Activated CD8-positive, alpha-beta T cell treated with anti-CD3 and anti-CD28 coated beads for 36 hours (primary cell): ENCODE results near the gene TICAM1. TPM values are rescaled to one million over a fixed set of nuclear protein-coding genes. Genes with fewer than 3 reads are reported as not detected.

Experiments used
- ATAC-seq: fragments of 200-7000 bp; cut with Tn5 transposase; one replicate; pipeline ENCODE4 v1.10.0; 2021; ENCODE audit warnings: mild to moderate bottlenecking, moderate library complexity
- CTCF ChIA-PET: fragments of 350-600 bp; sonication (Branson Sonifier 250); formaldehyde crosslinking; loops from one replicate; lab custom pipeline; 2021; ENCODE audit warnings: antibody characterized with exemption; lab: Charles Lee
- POLR2A ChIA-PET: fragments of 350-600 bp; sonication (Branson Sonifier 250); formaldehyde crosslinking; loops from one replicate; lab custom pipeline; 2021; ENCODE audit warnings: antibody characterized with exemption; lab: Charles Lee
- DNase-seq: peaks from one replicate; pipeline ENCODE4 v3.0.0-alpha.2; 2020
- H3K27ac Mint-ChIP-seq: one replicate; pipeline ENCODE4 v1.8.0; 2021; ENCODE audit warnings: mild to moderate bottlenecking, mixed read lengths
- H3K27me3 Mint-ChIP-seq: one replicate; pipeline ENCODE4 v1.8.0; 2021; ENCODE audit warnings: mixed read lengths
- H3K36me3 Mint-ChIP-seq: one replicate; pipeline ENCODE4 v1.8.0; 2021; ENCODE audit warnings: low read depth, mixed read lengths
- H3K4me1 Mint-ChIP-seq: one replicate; pipeline ENCODE4 v1.8.0; 2021; ENCODE audit warnings: low read depth, mixed read lengths
- H3K4me3 Mint-ChIP-seq: one replicate; pipeline ENCODE4 v1.8.0; 2021; ENCODE audit warnings: mild to moderate bottlenecking, moderate library complexity, mixed read lengths
- H3K9me3 Mint-ChIP-seq: one replicate; pipeline ENCODE4 v1.8.0; 2021; ENCODE audit warnings: mixed read lengths
- intact Hi-C: fragments of 100-400 bp; cut with micrococcal nuclease; formaldehyde crosslinking; loops from one replicate; pipeline ENCODE4 v1.10.0; 2022
- total RNA-seq, 2 experiments: library from RNA; stranded (reverse); gene quantifications; one replicate each; pipeline ENCODE4 v1.2.3, GENCODE V29; 2021
- TF ChIP-seq, protein P1 (sequence below): fragments of 200-600 bp; IDR thresholded peaks from one replicate; pipeline ENCODE4 v1.8.0; 2022; ENCODE audit warnings: antibody characterized with exemption, mild to moderate bottlenecking

TICAM1 gene
- total RNA-seq, result 10 to 100 TPM; 17.4 to 17.5 TPM

DNA sequence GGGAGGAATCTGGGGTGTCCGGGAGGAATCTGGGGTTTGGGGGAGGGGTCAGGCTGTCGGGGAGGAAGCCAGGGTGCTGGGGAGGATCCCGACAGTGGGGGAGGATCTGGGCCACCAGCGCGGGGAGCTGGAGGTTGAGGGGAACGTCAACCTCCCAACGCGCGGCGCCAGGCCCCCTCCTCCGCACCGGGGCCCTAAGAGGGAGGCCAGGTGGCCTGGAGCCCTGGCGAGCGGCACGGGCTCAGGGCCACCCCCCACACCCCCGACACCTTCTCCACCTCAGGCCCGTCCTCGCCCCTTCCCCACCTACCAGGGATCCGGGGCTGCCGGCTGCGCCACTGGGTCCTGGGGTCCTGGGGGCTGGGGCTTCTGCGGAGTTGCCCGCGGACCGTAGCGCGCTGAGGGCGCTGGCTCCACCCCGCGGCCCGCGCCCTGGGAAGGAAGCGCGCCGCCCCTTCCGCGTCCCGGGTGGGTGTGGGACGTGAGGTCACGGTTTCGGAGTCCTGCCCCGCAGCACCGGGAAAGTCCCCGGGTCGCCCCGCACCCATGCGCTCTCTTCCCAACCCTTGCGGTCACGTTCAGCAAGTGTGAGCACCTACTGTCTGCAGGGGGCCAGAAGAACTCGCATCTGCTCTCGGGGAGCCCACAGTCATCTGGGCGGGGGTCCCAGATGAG is at the start of gene TICAM1:
Gene TICAM1, minus strand, starts transcription at position 409 of the 675 bp plus-strand sequence. CDS start 13,335 bp downstream, outside the sequence.
- peak within 1 kb of the TSS; percentile 92 for H3K27ac Mint-ChIP-seq
- TF ChIP-seq, protein P1, sequence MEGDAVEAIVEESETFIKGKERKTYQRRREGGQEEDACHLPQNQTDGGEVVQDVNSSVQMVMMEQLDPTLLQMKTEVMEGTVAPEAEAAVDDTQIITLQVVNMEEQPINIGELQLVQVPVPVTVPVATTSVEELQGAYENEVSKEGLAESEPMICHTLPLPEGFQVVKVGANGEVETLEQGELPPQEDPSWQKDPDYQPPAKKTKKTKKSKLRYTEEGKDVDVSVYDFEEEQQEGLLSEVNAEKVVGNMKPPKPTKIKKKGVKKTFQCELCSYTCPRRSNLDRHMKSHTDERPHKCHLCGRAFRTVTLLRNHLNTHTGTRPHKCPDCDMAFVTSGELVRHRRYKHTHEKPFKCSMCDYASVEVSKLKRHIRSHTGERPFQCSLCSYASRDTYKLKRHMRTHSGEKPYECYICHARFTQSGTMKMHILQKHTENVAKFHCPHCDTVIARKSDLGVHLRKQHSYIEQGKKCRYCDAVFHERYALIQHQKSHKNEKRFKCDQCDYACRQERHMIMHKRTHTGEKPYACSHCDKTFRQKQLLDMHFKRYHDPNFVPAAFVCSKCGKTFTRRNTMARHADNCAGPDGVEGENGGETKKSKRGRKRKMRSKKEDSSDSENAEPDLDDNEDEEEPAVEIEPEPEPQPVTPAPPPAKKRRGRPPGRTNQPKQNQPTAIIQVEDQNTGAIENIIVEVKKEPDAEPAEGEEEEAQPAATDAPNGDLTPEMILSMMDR, result no peak
- H3K9me3 Mint-ChIP-seq, result no peaks in the 10 kb centered on the region
- peaks cover 20% of the 10 kb centered on the region for H3K4me1 Mint-ChIP-seq
- intact Hi-C loops, result no loop called here
- DNase-seq, result peak; percentile 77
- no peaks in the 10 kb centered on the region for H3K27me3 Mint-ChIP-seq
- peak within 1 kb of the TSS; percentile 88 for H3K4me3 Mint-ChIP-seq
- ATAC-seq, result peak; percentile 84
- CTCF ChIA-PET, result interaction anchor here (1.0 to 2.8 kb wide), 9 partner anchors 9 to 200 kb away, joined by 3 to 27 read pairs (median 5); no protein-coding TSS in a partner anchor
- H3K36me3 Mint-ChIP-seq, result peaks cover 12% of the 10 kb centered on the region
- POLR2A ChIA-PET, result interaction anchor here (0.9 to 2.0 kb wide), 6 partner anchors 9 to 20 kb away, joined by 3 to 8 read pairs (median 4); no protein-coding TSS in a partner anchor

DNA sequence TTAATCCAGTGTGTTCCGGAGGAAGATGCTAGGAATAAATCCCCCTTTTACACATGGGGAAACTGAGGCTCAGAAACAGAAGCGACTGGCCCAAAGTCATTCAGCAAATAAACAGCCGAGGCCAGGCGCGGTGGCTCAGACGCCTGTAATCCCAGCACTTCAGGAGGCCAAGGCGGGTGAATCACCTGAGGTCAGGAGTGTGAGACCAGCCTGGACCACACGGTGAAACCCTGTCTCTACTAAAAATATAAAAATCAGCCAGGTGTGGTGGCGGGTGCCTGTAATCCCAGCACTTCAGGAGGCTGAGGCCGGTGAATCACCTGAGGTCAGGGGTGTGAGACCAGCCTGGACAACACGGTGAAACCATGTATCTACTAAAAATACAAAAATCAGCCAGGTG is 47.5 kb upstream of the TICAM1 start:
- ChIA-PET POLR2A (interaction anchor here (0.6 to 1.8 kb wide), 5 partner anchors 12 to 889 kb away, joined by 3 to 7 read pairs (median 3); partner anchors contain the start of gene PLIN3), CTCF (interaction anchor here (1.4 kb wide), 1 partner anchor 151 kb away, joined by 3 read pairs; no protein-coding TSS in a partner anchor)
- peak overlapping the region; percentile 42 for H3K27ac Mint-ChIP-seq
- peaks cover 8% of the 10 kb centered on the region for H3K4me1 Mint-ChIP-seq
- TF ChIP-seq, protein P1, result no peak
- H3K9me3 Mint-ChIP-seq, result no peaks in the 10 kb centered on the region
- H3K4me3 Mint-ChIP-seq, result peak overlapping the region; percentile 10
- no peak for DNase-seq
- no peaks in the 10 kb centered on the region for H3K27me3 Mint-ChIP-seq
- intact Hi-C loops, result no loop called here
- ATAC-seq, result no peak
- H3K36me3 Mint-ChIP-seq, result no peaks in the 10 kb centered on the region

DNA sequence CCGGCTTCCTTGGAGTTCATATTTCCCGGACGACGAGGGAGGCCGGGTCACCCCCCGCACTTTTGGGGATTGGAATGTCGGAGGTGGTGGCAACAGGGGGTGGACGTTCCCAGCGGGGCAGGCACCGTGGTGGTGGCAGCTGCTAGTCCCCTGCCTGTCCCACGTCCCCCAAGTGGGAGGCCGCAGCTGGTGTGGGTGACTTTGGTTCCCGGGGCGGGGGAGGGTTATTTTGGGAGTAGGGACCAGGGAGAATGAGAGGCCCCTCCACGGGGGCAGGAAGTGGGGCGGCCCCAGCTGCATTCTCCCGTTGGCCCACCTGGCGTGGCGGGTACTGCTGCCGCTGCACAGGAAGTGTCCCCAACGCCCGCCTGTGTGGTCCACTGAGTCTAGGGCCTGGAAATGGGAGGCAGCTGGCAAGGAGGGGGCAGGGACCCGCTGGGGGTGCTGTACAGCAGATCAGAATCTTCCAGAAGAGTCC is 47.0 kb upstream of the TICAM1 start:
- intact Hi-C loops, result no loop called here
- peak overlapping the region; percentile 42 for H3K27ac Mint-ChIP-seq
- ATAC-seq (peak; percentile 79), DNase-seq (peak; percentile 48)
- POLR2A ChIA-PET, result interaction anchor here (0.6 to 1.8 kb wide), 3 partner anchors 33 to 889 kb away, joined by 3 to 7 read pairs (median 3); no protein-coding TSS in a partner anchor
- no peaks in the 10 kb centered on the region for H3K9me3 Mint-ChIP-seq
- CTCF ChIA-PET, result interaction anchor here (1.2 to 1.4 kb wide), 2 partner anchors 14 to 152 kb away, joined by 3 read pairs; no protein-coding TSS in a partner anchor
- TF ChIP-seq, protein P1, result no peak
- H3K36me3 Mint-ChIP-seq, result no peaks in the 10 kb centered on the region
- H3K4me1 Mint-ChIP-seq, result peaks cover 6% of the 10 kb centered on the region
- no peaks in the 10 kb centered on the region for H3K27me3 Mint-ChIP-seq
- peak overlapping the region; percentile 10 for H3K4me3 Mint-ChIP-seq

DNA sequence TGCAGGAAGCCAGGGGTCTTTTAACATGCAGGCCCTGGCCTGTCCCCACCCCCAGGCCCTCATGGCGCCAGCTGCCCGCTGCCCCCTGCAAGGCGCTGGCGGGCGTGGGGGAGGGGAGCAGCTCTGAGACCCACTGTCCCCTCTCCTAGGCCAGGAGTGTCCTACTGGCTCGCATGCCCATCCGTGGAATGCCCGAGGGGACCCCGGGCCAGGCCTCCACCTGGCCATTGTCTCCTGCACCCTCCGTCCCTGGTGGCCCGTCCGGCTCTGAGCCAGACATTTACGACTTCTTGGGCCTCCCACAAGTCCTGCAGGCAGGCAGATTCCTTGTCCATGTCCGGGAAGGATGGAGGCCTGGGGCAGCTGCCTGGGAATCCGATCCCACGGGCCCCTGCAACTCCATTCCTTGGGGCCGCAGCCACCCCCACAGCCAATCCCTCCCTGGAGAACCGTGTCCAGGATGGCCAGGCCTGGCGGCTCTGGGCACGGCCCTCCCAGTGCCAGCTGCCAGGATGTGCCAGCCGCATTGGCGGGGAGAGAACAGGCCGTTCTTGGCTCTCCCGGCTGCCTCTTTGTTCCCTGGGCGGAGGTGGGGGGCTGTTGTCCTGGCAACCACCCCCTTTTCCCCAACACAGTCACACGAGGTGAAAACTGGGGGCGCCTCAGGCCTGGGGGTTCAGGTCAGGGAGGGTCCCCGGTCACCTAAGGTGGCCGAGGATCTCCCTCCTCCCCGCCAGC is 46.4 kb upstream of the TICAM1 start:
- DNase-seq, result no peak
- Mint-ChIP-seq H3K36me3 (no peaks in the 10 kb centered on the region), H3K9me3 (no peaks in the 10 kb centered on the region), H3K4me3 (no peak overlapping the region), H3K27me3 (no peaks in the 10 kb centered on the region), H3K4me1 (peaks cover 6% of the 10 kb centered on the region), H3K27ac (no peak overlapping the region)
- TF ChIP-seq, protein P1, result no peak
- ChIA-PET CTCF (interaction anchor here (1.2 to 1.4 kb wide), 2 partner anchors 14 to 152 kb away, joined by 3 read pairs; no protein-coding TSS in a partner anchor), POLR2A (interaction anchor here (1.8 kb wide), 1 partner anchor 34 kb away, joined by 7 read pairs; no protein-coding TSS in a partner anchor)
- intact Hi-C loops, result no loop called here
- ATAC-seq, result peak; percentile 28
